Measurements from ENCODE around the gene EYS. TPM values are rescaled to one million over a fixed set of nuclear protein-coding genes. Genes with fewer than 3 reads are reported as not detected.
"Not testable (repeated sequence)": the region's sequence is repeated elsewhere in the genome, so short reads cannot be mapped to it uniquely, and the experiment has no call there.

Gene EYS
- total RNA-seq, 1 experiment from 2014 or later: 0.98 TPM

DNA sequence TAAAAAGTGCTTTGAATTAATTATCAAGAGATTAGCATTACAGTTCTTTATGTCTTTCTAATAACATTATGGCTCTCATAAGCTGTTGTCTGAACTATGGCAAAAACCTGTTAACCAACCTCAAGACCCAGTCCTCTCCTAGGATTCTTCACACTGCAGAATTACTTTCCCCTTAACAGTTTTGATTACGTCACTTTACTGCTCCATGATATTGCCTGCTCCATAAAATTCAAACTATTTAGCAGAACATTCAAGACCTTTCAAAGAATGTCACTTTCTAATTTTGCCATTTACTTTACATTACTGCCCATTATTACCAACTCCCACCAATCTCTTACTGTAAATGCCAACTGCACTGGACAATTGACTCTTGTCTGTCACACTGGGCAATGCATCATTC, 1227.9 kb downstream of the EYS start:
- DNase-seq (ENCODE audit: low read depth): no peak

DNA sequence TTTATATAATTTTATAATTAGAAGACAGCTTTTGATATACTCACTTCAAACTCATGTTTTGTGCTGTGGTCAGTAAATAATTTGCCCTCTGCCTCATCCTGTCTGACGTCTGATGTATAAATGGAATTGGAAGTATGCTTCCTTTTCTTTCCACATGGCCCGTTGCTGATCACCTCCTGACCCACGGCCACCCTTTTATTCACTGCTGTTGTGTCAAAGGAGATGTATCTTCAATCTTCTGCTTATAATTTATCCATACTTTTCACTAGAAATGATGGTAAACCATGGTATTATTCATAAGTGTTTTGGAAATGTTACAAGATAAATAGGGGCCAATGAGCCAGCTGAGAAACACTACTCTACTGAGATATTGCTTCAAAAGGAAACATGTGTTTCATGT, 1229.6 kb downstream of the EYS start:
- peak; percentile 5 for DNase-seq (ENCODE audit: low read depth)

DNA sequence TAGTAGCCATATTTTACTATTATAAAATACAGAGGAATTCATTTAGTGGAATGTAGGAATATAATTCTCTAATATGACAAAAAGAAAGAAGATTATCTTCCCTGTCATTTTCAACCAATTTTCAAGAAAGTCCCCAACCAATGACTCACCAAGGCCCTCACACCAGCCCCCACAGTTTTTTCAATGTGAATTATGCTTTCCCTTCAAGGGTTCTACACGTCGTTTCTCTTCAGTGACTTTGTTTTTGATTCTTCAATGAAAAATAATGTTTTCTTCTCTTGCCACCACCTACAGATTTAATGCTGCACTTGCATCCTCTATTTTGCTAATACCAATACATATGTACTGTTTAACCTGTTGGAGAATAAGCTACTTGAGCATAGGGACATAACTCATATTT, 1230.1 kb downstream of the EYS start:
- DNase-seq (ENCODE audit: low read depth): no peak

DNA sequence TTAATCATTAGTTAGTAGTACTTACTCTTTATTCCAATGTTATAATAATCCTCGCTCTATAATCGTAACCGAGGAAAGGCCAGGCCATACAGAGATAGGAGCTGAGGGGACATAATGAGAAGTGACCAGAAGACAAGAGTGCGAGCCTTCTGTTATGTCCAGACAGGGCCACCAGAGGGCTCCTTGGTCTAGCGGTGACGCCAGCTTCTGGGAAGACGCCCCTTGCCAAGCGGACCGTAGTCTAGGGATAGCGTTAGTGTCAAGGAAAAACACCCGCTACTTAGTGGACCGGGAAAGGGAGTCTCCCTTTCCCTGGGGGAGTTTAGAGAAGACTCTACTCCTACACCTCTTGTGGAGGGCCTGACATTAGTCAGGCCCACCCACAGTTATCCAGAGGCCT, 1237.6 kb downstream of the EYS start:
- not testable (repeated sequence) for DNase-seq (ENCODE audit: low read depth)

DNA sequence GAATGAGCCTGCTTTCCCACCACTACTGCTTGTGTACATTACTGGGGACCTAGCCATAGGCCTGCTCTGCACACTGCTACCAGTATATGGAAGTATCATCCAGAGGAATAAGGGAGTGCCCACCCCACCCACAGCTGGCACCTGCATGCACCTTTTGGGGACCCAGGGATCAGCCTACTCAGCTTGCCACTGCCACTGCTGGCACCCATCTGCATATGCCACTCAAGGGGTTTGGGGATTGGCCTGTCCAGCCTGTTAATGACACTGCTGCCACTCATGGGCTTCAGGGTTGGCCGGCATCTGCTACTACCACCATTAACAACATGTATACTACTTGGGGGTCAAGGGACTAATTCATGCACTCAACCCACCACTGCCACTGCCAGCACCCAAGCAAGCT, 1239.4 kb downstream of the EYS start:
- DNase-seq (ENCODE audit: low read depth): no peak

DNA sequence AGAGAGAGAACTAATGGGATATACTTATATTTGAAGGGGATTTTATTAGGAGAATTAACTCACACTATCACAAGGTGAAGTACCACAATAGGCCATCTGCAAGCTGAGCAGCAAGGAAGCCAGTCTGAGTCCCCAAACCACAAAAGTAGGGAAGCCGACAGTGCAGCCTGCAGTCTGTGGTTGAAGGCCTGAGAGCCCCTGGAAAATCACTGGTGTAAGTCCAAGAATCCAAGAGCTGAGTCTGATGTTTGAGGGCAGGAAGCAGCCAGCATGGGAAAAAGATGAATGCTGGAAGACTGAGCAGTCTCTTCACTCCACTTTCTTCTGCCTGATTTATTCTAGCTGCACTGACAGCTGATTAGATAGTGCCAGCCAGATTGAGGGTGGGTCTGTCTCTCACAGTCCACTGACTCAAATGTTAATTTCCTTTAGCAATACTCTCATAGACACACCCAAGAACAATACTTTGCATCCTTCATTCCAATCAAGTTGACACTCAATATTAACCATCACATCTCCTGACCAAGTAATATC, 1247.5 kb downstream of the EYS start:
- no peak for DNase-seq (ENCODE audit: low read depth)

DNA sequence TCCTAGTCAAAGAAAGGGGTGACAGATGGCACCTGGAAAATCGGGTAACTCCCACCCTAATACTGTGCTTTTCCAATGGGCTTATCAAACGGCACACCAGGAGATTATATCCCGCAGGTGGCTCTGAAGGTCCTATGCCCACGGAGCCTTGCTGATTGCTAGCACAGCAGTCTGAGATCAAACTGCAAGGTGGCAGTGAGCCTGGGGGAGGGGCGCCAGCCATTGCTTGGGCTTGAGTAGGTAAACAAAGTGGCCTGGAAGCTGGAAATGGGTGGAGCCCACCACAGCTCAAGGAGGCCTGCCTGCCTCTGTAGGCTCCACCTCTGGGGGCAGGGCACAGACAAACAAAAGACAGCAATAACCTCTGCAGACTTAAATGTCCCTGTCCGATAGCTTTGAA, 1258.9 kb downstream of the EYS start:
- not testable (repeated sequence) for DNase-seq (ENCODE audit: low read depth)

DNA sequence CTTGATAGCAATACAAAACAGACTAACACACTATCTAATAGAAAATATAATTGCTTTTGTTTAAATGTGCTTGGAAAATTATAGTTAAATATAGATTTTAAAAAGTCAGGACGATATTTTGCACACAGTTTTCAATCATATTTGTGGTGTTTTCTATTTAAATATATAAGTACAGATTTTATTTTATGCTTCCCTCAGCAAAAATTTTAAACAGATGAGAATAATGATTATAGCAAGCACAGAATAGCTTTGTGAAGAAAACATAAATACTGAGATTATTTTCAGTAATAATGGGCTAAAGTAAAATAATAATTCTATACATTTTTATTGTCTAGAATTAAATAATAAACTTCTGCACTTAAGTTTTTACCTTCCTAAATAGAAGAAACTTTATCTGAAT, 1262.0 kb downstream of the EYS start:
- no peak for DNase-seq (ENCODE audit: low read depth)

DNA sequence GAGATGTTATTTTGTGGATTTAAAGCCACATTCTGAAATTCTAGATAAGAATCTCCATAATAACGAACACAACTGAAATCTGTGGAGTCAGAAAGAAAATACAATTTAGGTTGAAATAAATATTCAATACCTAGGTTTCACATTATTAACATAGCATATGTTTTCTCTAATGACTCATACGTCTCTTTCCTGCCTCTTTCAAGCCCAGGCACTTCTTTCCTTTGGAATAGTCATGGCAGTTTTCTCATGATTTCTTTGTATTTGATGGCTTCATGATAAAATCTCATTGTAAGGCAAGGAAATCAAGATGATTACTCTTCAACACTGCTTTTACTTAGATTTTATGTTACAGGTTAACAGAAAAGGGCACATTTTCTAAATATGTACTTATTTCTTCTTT, 1267.8 kb downstream of the EYS start:
- no peak for DNase-seq (ENCODE audit: low read depth)

DNA sequence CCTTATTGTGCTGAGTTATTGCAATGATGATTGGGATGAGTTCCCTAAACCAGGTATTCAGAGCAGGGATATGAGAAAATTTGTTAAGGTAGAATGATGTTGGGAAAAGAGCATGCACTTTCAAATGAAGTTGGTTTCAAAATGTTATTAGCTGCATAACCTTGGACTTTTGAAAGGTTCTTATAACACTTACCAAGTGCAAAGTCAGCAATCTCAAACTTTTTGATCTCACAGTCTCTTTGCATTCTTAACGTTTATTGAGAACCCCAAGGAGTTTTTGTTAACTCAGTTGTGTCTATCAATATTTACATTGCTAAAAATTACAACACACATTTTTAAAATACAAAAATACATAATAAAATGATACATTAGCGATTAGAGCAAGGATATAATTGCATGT, 1269.0 kb downstream of the EYS start:
- no peak for DNase-seq (ENCODE audit: low read depth)

DNA sequence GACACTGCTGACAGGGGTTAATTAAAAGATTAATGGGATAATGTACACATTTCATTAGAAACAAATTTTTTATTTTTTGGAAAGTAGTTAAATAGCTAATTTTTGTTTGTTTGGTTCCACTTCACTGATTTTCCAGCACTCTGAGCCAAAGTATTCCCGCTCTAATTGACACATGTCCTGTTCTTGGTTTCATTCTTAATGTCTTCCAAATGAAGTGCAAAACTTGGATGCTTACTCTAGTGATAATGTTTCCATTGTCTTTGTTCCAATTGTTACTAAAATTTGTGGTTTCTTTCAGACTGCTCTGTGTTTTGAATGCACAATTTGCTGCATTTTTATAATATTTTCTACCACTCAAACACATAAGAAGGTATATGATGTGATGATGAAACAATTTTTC, 1277.1 kb downstream of the EYS start:
- DNase-seq (ENCODE audit: low read depth): no peak

DNA sequence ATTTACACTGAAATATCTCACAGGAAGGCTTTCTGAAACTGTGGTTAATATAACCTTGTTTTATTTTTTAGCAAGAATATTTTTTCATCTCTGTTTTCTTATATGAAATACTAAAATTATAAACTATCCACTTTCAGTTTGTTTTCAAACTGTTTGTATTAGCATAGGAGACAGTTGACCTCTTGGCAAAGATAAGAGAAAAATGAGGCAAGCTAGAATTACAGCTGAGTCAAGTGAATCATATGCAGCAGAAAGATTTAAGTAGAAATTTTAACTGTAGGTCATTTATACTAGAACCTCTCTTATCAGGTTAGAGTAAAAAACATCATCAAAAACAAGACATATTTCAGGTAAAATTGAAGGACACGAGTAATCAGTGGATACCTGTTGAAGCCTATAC, 1278.8 kb downstream of the EYS start:
- no peak for DNase-seq (ENCODE audit: low read depth)

DNA sequence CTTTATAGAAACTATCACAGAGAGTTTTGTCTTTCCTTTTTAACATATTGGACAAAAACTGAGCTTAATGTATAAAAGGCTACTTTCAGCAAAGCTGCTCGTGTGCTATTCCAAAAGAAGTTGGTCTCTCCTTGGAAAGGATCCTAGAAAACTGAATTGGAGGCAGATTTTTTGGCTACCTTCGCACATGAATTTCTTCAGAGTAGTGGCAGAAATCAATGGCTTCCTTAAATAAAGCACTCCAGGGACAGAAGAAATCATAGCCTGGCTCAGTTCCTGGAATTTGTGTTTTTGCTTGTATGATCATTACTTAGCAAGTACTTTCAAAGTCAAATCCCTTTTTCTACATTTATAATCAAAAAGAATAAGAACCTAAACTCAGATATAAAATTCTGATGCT, 1291.1 kb downstream of the EYS start:
- DNase-seq (ENCODE audit: low read depth): no peak

DNA sequence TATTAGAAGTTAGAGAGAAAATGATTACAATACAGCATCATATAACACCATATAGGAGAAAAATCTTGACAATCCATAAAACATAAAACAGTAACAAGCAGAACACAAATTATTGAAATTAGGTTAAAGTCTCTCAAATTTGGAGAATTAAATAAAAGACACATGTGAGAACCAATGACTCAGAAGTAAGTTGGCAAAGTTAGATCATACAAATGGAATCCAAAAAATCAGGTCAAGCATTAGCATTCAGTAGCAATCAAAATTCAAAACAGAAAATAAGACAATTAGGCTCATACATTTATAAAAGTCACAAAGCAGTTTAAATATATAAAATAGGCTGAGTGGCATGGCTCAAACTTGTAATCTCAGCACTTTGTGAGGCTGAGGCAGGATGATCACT, 1295.8 kb downstream of the EYS start:
- no peak for DNase-seq (ENCODE audit: low read depth)

DNA sequence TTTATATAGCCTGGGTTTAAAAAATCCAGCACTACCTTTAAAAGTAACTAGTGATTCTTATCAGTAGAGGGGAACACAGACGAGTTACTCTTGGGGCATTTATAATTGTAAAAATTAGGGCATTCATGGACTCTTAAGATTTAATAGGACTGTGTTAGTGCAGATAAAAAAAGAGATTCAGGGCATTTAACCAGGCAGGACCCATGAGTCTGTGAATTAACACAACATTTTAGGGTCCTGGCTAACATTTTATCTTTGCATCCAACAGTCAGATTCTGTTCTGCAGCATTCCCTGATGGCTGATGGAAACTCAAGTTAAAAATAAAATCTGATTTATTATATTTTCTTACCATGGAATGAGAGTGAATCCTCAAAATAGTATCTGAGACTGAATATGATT, 1297.1 kb downstream of the EYS start:
- no peak for DNase-seq (ENCODE audit: low read depth)

DNA sequence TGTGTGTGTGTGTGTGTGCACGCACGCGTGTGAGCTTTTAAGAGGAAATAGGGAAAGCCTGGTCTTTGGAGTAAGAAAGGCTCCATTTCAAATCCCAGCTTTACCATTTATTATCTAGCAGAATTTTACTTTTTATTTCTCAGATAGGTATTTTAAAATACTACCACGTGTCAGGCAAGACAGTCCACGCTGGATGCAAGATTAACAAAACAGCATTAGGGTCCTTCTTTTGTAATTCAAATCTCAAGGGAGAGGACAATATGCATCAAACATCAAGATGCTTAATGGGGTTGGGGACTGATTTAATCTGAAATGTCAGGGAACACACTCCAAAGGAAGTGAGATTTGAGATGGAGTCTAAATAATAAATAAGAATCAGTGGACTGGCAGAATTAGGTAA, 1302.6 kb downstream of the EYS start:
- DNase-seq (ENCODE audit: low read depth): no peak

DNA sequence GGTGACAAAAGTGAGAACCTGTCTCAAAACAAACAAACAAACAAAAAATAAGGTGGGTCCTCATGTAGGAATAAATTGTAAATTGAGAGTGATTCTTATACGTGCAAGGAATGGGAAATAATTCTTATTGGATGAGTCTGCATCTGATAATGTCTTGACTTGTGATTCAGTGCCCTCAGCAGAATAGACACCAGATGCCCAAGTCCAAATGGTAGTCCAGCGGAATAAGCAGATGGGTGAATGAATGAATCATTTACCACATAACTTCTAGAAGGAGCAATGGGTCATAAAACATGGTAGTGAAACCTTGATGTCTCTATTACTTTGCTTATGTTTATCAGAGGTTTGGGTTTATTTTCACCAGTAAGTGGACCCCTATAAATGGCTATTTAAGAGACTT, 1323.7 kb downstream of the EYS start:
- no peak for DNase-seq (ENCODE audit: low read depth)

DNA sequence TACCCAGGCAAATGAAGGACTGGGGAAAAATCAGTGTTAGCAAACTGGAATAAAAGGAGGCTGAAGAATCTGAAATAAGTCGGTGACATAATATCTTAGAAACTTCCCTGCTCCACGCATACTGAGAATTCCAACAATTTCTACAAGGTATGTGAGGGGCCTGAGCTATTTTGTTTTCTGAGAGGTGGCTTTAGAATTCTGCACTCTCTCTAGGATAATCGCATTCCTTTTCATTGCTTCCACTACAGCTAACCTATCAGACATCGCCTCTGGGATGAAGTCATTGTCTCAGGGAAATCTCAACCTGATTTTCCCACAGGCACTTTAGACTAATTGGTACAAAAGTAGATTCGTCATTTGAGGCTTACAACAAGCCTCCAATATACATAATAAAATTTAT, 1330.6 kb downstream of the EYS start:
- no peak for DNase-seq (ENCODE audit: low read depth)

DNA sequence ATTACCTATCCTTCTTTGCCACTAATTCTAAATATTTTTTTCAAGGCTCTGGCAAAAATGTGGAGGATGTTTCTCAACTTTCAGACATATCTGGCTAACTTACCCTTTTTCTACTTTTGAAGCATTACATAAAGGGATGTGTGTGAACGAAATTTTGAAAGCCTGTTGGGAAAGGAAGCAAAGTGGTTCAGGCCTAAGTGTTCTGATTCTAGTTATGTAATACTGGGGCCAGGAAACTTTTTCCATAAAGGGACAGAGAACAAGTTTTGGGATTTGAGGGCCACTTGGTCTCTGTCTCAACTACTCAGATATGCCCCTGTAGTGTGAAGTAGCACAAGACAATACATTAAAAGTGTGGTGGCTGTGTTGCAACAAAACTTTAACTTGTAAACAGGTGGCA, 1349.6 kb downstream of the EYS start:
- no peak for DNase-seq (ENCODE audit: low read depth)

DNA sequence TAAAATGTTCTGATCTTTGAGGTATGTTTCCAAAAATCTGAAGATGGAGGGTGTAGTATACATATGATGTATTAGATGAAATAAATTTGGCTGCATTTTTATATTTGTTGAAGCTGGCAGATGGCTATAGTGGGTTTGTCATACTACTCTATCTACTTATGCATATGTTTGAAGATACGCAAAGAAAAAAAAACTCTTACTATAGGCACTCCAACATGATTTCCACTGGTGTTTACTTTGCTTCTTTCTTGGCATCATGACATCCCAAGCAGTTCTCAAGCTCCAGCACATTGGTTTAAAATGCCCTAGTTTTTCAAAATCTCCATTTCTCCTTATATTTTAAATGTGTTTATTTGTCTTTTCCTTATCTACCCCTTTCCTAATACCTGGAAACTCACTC, 1359.6 kb downstream of the EYS start:
- DNase-seq (ENCODE audit: low read depth): no peak

DNA sequence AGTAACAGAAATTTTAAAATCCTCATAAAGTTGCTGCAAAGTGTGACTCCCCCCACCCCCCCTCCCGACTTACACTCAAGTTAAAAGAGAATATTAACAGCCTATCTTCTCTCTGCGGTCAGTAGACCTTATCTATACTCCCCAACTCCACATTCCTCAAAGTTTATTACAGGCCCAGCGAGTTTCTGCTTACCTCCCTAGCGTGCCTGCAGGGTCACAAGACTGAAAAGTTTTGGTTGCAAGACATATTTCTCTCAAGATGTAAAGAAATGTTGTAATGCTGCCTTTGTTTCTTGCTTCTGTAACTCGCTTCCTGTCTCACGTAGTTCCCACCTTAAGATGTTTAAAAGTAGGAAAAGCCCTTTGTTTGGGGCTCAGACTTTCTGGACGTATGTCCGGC, 1371.8 kb downstream of the EYS start:
- DNase-seq (ENCODE audit: low read depth): no peak

DNA sequence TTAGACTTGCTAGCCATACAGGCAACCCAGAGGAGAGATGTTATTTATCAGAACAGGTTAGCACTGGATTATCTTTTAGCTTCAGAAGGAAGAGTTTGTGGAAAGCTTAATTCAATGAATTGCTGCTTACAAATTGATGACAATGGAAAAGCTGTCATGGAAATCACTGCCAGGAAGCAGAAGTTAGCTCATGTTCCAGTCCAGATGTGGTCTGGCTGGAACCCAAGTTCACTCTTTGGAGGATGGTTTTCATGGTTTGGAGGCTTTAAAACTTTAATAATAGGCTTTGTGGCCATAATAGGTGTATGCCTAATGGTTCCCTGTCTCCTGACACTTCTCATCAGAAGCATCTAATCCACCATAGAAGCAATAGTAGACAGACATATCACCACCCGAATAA, 1372.4 kb downstream of the EYS start:
- no peak for DNase-seq (ENCODE audit: low read depth)

DNA sequence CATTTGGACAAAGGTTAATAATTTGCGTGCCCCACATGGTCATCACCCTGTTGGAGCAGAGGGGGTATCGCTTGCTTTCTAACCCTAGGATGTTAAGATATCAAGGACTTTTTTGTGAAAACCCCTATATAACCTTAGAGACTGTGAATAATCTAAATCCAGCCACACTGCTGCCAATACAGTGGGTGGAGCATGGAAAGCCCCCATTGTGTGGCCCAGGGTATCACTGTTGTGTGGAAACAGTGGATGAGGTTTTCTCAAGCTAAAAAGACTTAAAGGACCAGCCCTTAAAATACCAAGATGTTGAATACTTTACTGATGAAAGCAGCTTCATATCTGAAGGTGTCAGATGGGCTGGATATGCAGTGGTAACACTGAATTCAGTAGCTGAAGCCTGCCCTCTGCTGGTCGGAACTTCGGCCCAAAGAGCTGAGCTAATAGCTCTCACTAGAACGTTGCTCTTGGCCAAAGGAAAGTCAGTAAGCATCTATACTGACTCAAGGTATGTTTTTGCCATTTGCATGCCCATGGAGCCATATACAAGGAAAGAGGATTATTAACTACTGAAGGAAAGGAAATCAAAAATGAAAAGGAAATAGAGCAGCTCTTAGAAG, 1376.2 kb downstream of the EYS start:
- DNase-seq (ENCODE audit: low read depth): peak; percentile 1

DNA sequence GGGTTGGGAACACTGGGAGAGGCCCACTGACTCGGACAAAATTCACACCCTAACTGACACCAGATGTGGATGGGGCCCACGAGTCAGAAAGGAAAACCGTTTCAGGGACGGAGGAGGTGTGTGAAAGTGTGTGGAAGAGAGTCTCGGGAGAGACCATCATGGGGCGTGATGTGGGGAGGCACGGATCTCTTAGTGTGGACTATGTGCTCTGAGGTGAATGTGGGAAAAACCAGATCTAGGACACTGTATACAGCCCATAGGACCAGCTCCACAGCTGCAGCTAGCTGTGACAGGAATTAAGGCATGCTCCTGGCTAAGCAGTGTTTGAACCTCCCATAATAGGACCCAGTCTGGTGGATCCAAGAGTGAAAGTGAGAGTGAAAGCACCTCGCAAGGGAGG, 1380.1 kb downstream of the EYS start:
- DNase-seq (ENCODE audit: low read depth): no peak
